Ovary (tissue), 9 donors: ENCODE measurements around the gene MIER2. TPM values are rescaled to one million over a fixed set of nuclear protein-coding genes. Genes with fewer than 3 reads are reported as not detected.

Experiments
- polyA plus RNA-seq, 2 donors: library from polyadenylated mRNA; stranded (reverse); fragments of 200-250 nt in 1 of 2; fragments of 350-450 nt in 1 of 2; fragmentation: Illumina TruSeq in 1 of 2; extraction: RNeasy Lipid Tissue Mini Kit (QIAGEN cat#74804) in 1 of 2; gene quantifications; one replicate each; pipeline ENCODE4 v1.2.3, GENCODE V29; 2013 to 2014
- total RNA-seq, 7 donors: library from RNA; depleted of rRNA in 2 of 7; stranded (reverse); fragments of >200 nt in 2 of 7; fragmentation: NEBNext Ultra II Directional in 3 of 7; extraction: Animal tissue kit (Norgen Biotek cat#: 25700) in 3 of 7; gene quantifications; one replicate each; pipeline versions ENCODE4 v1.1.0 to v1.2.4, GENCODE V29; 2016 to 2023
- donor health status: DM: no; HTN: no; CAD: no; lungs with moderate emphysema.
- donor health status: DM: no; HTN: no; CAD: no.
- donor health status: Bipolar disorder and iron deficiency.
- donor health status: DM: yes; HTN: yes; CAD: no.
- donor health status: DM: no; HTN: no; CAD: no.
- donor health status: DM: yes; HTN: yes; CAD: no.

Gene MIER2
- total and polyA plus RNA-seq, 9 donors = 9.8 to 29.6 (median 21.7) TPM

Other genes with a start within 250 kb of the MIER2 start
- gene OR4F17, start 237.7 kb downstream of the MIER2 start, total RNA-seq = not detected
- not detected for gene OR4F17, start 237.7 kb downstream of the MIER2 start, polyA plus RNA-seq
- gene PLPP2, start 53.4 kb downstream of the MIER2 start, total RNA-seq = 10 to 100 TPM in 3 of 7 donors, 1 to 10 TPM in 4; 3.0 to 75.0 (median 5.9) TPM
- 1 to 10 TPM in 1 of 2 donors, under 1 TPM in 1; 0.68 to 3.1 TPM for gene PLPP2, start 53.4 kb downstream of the MIER2 start, polyA plus RNA-seq
- gene C2CD4C, start 64.4 kb upstream of the MIER2 start, total RNA-seq = 1 to 10 TPM in 2 of 7 donors, under 1 TPM in 3, not detected in 2; 0.24 to 2.3 (median 0.55) TPM
- gene C2CD4C, start 64.4 kb upstream of the MIER2 start, polyA plus RNA-seq = under 1 TPM in 1 of 2 donors, not detected in 1; 0.12 TPM
- 10 to 100 TPM in 6 of 7 donors, 1 to 10 TPM in 1; 3.6 to 40.7 (median 23.0) TPM for gene SHC2, start 116.2 kb upstream of the MIER2 start, total RNA-seq
- gene SHC2, start 116.2 kb upstream of the MIER2 start, polyA plus RNA-seq = 10 to 100 TPM in 1 of 2 donors, under 1 TPM in 1; 0.62 to 15.4 TPM
- under 1 TPM in 6 of 7 donors, not detected in 1; 0.11 to 0.90 (median 0.41) TPM for gene MADCAM1, start 151.7 kb upstream of the MIER2 start, total RNA-seq
- under 1 TPM in 1 of 2 donors, not detected in 1; 0.42 TPM for gene MADCAM1, start 151.7 kb upstream of the MIER2 start, polyA plus RNA-seq
- 10 to 100 TPM; 18.6 to 93.3 (median 27.4) TPM for gene TPGS1, start 162.7 kb upstream of the MIER2 start, total RNA-seq
- gene TPGS1, start 162.7 kb upstream of the MIER2 start, polyA plus RNA-seq = 10 to 100 TPM in 1 of 2 donors, under 1 TPM in 1; 0.12 to 24.7 TPM
- 10 to 100 TPM; 45.6 to 78.9 (median 56.1) TPM for gene CDC34, start 187.0 kb upstream of the MIER2 start, total RNA-seq
- 10 to 100 TPM; 13.2 to 59.7 TPM for gene CDC34, start 187.0 kb upstream of the MIER2 start, polyA plus RNA-seq
- 1 to 10 TPM in 1 of 7 donors, under 1 TPM in 5, not detected in 1; 0.31 to 1.7 (median 0.56) TPM for gene GZMM, start 199.3 kb upstream of the MIER2 start, total RNA-seq
- gene GZMM, start 199.3 kb upstream of the MIER2 start, polyA plus RNA-seq = under 1 TPM in 1 of 2 donors, not detected in 1; 0.48 TPM
- gene BSG, start 227.8 kb upstream of the MIER2 start, total RNA-seq = 100 to 1,000 TPM; 225 to 484 (median 324) TPM
- 100 to 1,000 TPM; 111 to 290 TPM for gene BSG, start 227.8 kb upstream of the MIER2 start, polyA plus RNA-seq
- gene HCN2, start 245.1 kb upstream of the MIER2 start, total RNA-seq = under 1 TPM in 3 of 7 donors, not detected in 4; 0.07 to 0.23 (median 0.10) TPM
- gene HCN2, start 245.1 kb upstream of the MIER2 start, polyA plus RNA-seq = under 1 TPM in 1 of 2 donors, not detected in 1; 0.13 TPM